GM13977 (cell line): ENCODE measurements around the gene CFAP53.

Source experiments
- DNase-seq: peaks from one replicate; pipeline ENCODE4 v3.0.0; 2012; ENCODE audit warnings: low spot score
- in situ Hi-C: fragments of 300-500 bp; cut with MboI; formaldehyde crosslinking; loops from one replicate; pipeline ENCODE4 v1.12.0; 2022; ENCODE audit warnings: low sequenced_read_pairs, low pct_unique_long_range_greater_than_20kb, mixed read lengths, inconsistent platforms; ENCODE audit not compliant: unreplicated experiment
- TF ChIP-seq, protein P1 (sequence below): IDR thresholded peaks from 2 replicates; pipeline ENCODE4 v1.5.1; 2012; ENCODE audit warnings: mild to moderate bottlenecking, control low read depth; ENCODE audit not compliant: insufficient read depth; ENCODE audit errors: extremely low read depth, missing control alignments

CFAP53 gene

DNA sequence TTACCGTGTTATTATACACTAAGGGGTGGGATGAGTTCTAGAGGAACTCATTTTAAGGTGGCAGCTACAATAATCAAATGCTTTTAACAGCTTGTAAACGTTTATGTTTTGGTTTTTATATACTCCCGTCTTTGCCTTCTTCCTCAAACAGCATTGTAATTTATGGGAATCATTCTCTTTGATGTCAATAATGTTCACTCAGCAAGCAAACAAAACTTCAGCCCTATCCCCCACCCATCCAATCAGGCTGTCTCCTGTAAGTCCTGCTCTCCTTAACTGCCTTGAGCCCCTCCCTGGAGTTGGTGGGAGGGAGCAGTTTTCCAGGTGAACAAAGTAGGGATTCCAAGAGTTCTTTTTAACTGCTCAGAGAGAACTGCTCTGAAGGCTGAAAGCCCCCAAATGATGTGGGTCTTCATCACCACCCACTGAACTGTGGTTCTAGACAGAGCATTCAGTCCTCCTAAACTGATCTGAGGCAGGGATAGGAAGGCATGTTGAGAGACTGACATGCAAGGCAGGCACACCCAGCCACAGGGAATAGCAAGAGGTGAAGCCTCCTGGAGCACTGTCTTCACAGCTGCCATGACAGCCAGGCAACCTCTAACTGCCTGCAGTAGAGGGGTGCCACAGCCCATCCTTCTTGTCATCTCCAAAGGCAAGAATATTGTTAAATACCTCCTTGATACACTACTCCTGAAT lies 88.9 kb downstream of the CFAP53 start:
- in situ Hi-C loops = no loop called here
- TF ChIP-seq, protein P1, sequence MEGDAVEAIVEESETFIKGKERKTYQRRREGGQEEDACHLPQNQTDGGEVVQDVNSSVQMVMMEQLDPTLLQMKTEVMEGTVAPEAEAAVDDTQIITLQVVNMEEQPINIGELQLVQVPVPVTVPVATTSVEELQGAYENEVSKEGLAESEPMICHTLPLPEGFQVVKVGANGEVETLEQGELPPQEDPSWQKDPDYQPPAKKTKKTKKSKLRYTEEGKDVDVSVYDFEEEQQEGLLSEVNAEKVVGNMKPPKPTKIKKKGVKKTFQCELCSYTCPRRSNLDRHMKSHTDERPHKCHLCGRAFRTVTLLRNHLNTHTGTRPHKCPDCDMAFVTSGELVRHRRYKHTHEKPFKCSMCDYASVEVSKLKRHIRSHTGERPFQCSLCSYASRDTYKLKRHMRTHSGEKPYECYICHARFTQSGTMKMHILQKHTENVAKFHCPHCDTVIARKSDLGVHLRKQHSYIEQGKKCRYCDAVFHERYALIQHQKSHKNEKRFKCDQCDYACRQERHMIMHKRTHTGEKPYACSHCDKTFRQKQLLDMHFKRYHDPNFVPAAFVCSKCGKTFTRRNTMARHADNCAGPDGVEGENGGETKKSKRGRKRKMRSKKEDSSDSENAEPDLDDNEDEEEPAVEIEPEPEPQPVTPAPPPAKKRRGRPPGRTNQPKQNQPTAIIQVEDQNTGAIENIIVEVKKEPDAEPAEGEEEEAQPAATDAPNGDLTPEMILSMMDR = no peak
- DNase-seq = no peak
